IPS-18a (cell line): ENCODE data around the gene PAK1.
A peak's percentile ranks its signal among the peaks of the same experiment; 100 is the strongest.

ENCODE experiments used
- H3K27ac ChIP-seq: one replicate; pipeline ENCODE4 v1.5.1; 2013; ENCODE audit warnings: low read length
- H3K27me3 ChIP-seq: one replicate; pipeline ENCODE4 v1.6.1; 2013; ENCODE audit warnings: mild to moderate bottlenecking, low read length; ENCODE audit not compliant: control insufficient read depth, insufficient read depth
- H3K36me3 ChIP-seq: one replicate; pipeline ENCODE4 v1.6.1; 2013; ENCODE audit warnings: low read depth, low read length; ENCODE audit not compliant: control insufficient read depth
- H3K4me1 ChIP-seq: one replicate; pipeline ENCODE4 v1.6.1; 2013; ENCODE audit warnings: low read depth, low read length; ENCODE audit not compliant: control insufficient read depth
- H3K4me3 ChIP-seq: one replicate; pipeline ENCODE4 v1.5.1; 2013; ENCODE audit warnings: low read length
- H3K9ac ChIP-seq: one replicate; pipeline ENCODE4 v1.6.1; 2013; ENCODE audit warnings: mild to moderate bottlenecking, low read length, moderate library complexity
- H3K9me3 ChIP-seq: one replicate; pipeline ENCODE4 v1.6.1; 2013; ENCODE audit warnings: low read depth, low read length; ENCODE audit not compliant: control insufficient read depth

Gene PAK1

DNA sequence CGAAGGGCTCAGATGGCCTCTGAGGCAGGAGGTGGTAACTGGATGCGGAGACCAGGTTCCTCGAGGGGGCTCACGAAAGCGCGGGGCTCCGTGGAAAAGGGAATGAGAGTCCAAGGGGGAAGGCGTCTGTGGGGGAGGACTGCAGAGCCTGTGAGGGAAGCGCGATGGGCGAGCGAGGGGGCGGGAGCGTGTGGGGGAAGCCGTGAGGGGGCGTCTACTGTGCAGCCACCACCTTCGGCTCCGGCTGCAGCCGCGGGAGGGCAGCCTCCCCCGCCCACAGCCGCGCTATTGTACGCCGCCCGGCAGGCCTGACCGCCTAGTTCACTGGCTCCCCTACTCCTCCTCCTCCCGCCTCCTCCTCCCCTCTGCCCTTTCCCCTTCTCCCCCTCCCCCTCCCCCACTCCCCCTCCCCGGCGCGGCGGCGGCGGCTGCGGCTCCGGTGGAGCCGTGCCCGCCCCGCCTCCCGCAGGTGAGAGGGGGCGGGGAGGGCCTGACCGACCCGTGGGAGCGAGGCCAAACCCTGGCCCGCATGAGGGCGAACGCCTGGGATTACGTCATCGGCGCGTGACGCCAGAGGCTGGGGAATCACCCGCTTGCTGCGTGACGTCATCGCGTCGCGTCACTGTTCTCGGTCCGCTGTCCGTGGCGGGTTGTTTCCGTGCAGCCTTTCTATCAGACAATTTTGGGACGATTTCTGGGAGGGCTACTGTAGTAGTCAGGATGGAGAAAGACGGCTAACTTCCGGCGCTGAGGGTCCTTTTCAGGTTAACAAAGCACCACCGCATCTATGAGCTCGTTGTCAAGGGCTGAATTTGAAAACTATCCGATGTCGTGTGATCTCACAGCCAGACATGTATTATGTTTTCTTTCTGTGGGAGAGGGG, at the start of gene PAK1:
PAK1 (minus strand) TSS at position 294 of the 883 bp plus-strand sequence. CDS start 81,574 bp downstream, outside the sequence.
- Histone ChIP-seq H3K9me3 (no peaks in the 10 kb centered on the region), H3K9ac (peak within 1 kb of the TSS; percentile 82), H3K27ac (peak within 1 kb of the TSS; percentile 71), H3K4me1 (peaks cover 35% of the 10 kb centered on the region), H3K36me3 (no peaks in the 10 kb centered on the region), H3K4me3 (peak within 1 kb of the TSS; percentile 90), H3K27me3 (no peaks in the 10 kb centered on the region)

DNA sequence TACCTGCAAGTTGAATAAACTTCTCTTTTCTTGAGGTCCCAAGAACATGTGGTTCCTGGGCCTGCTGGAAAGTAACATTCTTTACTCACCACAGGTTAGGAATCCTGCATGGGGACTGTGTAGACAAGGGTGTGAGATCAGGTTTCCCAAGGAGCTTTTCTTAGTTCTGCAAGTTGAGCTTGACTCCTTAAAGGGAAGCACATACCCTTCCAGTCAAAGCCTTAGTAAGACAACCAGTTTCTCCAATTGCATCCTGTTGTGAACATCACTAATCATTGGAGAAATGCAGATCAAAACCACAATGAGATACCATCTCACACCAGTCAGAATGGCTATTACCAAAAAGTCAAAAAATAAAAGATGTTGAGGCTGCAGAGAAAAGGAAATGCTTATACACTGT, 48.3 kb upstream of the PAK1 start:
- Histone ChIP-seq H3K9ac (no peak overlapping the region), H3K27ac (no peak overlapping the region), H3K4me1 (peaks cover 13% of the 10 kb centered on the region), H3K9me3 (no peaks in the 10 kb centered on the region), H3K27me3 (no peaks in the 10 kb centered on the region), H3K4me3 (no peak overlapping the region), H3K36me3 (no peaks in the 10 kb centered on the region)

DNA sequence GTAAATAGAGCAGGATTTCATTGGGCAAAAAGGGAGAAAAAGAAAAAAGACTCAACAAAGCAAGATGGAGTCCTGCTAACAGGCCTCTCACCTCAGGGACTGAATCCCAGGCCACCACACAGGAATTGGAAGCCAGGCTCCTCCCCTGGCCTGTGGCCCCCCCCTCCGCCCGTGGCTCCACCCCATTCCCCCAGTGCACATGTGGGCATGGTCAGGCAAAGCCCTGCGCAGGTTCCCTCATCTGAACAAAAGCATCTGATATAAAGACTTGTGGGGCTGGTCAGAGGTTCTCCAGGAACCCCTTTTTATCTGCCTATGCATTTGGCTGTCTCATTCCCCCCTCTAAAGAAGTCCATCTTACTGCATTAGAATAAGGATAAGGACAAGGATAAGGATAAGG, 46.0 kb upstream of the PAK1 start:
- H3K27ac ChIP-seq = no peak overlapping the region
- no peaks in the 10 kb centered on the region for H3K36me3 ChIP-seq
- H3K4me1 ChIP-seq = peaks cover 4% of the 10 kb centered on the region
- no peaks in the 10 kb centered on the region for H3K9me3 ChIP-seq
- H3K27me3 ChIP-seq = no peaks in the 10 kb centered on the region
- no peak overlapping the region for H3K4me3 ChIP-seq
- no peak overlapping the region for H3K9ac ChIP-seq

DNA sequence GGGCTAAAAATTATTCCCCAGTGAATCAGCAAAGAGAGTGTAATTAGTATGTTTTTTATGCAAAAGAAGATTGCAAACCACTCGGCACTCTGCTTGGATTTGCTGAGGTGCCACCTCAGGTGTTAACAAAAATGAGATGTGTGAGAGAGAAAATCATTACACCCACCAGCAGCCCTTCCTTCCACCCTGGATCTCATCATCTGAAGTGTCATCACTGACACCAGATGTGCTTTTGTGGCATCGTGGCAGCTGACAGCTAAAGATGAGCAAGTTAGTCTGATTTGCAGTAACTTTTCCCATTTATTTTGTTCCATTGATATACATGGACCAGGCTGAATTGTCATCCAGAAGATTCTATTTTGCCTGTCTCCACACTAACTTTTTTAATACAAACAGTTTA, 44.6 kb upstream of the PAK1 start:
- Histone ChIP-seq H3K9me3 (no peaks in the 10 kb centered on the region), H3K27me3 (no peaks in the 10 kb centered on the region), H3K27ac (no peak overlapping the region), H3K36me3 (no peaks in the 10 kb centered on the region), H3K4me1 (no peaks in the 10 kb centered on the region), H3K9ac (no peak overlapping the region), H3K4me3 (no peak overlapping the region)

DNA sequence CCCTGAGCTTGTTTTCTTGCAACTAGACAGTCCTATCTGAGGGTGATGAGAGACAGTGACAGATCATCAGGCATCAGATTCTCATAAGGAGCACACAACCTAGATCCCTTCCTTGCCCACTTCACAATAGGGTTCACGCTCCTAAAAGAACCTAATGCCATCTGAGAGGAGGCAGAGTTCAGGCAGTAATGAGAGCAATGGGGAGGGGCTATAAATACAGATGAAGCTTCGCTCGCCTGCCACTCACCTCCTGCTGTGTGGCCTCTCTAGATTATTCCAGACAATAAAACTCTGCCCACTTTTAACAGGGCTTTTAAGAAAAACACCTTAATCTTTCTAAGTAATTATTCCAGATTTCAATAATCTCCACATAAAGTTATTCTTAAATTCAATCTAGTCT, 43.9 kb upstream of the PAK1 start:
- Histone ChIP-seq H3K9ac (no peak overlapping the region), H3K36me3 (no peaks in the 10 kb centered on the region), H3K27me3 (no peaks in the 10 kb centered on the region), H3K27ac (no peak overlapping the region), H3K9me3 (no peaks in the 10 kb centered on the region), H3K4me1 (no peaks in the 10 kb centered on the region), H3K4me3 (no peak overlapping the region)

DNA sequence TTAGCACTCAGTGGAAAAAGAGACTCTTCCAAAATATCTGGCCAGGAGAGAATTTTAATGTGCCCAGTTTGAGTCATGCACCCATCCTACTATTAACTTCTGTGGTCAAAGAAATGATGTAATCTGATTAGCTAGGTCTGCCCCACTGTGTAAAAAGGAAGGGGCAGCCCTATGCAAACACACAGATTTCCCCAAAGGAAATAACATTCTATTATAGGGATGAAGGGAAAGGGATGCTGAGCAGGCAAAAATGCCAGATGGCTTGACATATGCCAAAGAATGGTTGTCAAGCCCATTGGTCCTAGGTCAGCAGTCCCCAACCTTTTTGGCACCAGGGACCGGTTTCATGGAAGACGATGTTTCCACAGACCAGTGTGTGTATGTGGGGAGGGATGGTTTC, 43.3 kb upstream of the PAK1 start:
- peaks cover under 1% of the 10 kb centered on the region for H3K4me1 ChIP-seq
- no peaks in the 10 kb centered on the region for H3K9me3 ChIP-seq
- no peak overlapping the region for H3K27ac ChIP-seq
- H3K4me3 ChIP-seq = no peak overlapping the region
- H3K9ac ChIP-seq = no peak overlapping the region
- no peaks in the 10 kb centered on the region for H3K27me3 ChIP-seq
- H3K36me3 ChIP-seq = no peaks in the 10 kb centered on the region

DNA sequence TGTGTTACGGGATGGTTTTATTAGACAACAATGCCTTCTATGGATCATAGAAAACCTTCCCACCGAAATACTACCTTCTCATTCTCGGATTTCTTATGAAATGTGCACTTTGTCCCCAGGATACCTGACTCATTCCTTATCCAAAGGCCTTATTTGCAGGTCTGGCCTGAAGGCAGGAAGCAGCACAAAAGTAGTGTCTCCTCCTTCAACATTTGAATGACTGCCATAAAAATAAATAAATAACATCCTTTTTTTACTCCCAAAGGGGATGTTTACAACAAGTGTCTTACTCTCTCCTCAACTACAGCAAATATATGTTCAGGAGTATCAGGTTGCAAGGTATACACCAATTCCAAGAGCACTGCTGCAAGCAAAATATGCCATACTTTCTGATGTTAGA, 41.6 kb upstream of the PAK1 start:
- H3K9me3 ChIP-seq = no peaks in the 10 kb centered on the region
- H3K27ac ChIP-seq = no peak overlapping the region
- no peak overlapping the region for H3K9ac ChIP-seq
- H3K36me3 ChIP-seq = no peaks in the 10 kb centered on the region
- peaks cover 9% of the 10 kb centered on the region for H3K4me1 ChIP-seq
- H3K4me3 ChIP-seq = no peak overlapping the region
- H3K27me3 ChIP-seq = no peaks in the 10 kb centered on the region

DNA sequence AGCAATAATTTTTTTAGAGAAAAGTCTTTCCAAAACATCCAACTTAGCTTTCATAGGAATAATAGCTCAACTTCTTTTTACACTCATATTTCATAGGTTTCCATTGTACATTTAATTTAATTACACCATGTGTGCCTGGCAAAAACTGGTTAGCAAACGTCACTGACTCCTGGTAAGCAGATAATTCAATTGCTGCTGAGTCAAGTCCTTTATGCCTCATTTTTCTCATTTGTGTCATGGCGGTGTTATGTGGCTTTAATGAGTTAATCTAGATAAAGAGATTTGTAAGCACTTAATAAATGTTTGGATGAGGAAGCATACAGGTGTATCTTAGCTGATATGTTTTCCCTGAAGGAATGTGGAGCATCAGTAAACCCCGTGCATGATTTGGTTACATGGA, 41.2 kb upstream of the PAK1 start:
- Histone ChIP-seq H3K9me3 (no peaks in the 10 kb centered on the region), H3K9ac (no peak overlapping the region), H3K27ac (no peak overlapping the region), H3K36me3 (no peaks in the 10 kb centered on the region), H3K4me3 (no peak overlapping the region), H3K27me3 (no peaks in the 10 kb centered on the region), H3K4me1 (peaks cover 9% of the 10 kb centered on the region)

DNA sequence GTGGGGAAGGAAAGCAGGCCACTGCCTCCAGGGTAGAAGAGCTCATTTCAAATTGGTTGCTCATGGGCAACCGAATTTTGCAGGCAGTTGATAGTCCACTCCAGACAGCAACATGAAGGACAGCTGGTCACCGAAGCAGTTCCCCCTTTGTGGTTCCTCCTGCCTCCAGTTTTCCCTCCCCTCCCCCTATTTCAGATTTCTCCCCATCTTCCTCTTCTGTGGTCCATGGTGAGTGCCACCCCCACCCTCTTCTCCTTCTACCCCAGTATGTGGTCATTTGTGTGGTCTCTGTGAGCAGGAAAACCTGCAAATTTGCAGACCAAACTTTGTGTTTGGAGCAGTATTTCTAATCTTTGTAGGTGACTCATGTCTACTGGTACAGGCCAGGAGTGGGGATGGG, 38.2 kb upstream of the PAK1 start:
- Histone ChIP-seq H3K27ac (no peak overlapping the region), H3K4me1 (peaks cover 9% of the 10 kb centered on the region), H3K36me3 (no peaks in the 10 kb centered on the region), H3K27me3 (no peaks in the 10 kb centered on the region), H3K4me3 (no peak overlapping the region), H3K9ac (no peak overlapping the region), H3K9me3 (no peaks in the 10 kb centered on the region)

DNA sequence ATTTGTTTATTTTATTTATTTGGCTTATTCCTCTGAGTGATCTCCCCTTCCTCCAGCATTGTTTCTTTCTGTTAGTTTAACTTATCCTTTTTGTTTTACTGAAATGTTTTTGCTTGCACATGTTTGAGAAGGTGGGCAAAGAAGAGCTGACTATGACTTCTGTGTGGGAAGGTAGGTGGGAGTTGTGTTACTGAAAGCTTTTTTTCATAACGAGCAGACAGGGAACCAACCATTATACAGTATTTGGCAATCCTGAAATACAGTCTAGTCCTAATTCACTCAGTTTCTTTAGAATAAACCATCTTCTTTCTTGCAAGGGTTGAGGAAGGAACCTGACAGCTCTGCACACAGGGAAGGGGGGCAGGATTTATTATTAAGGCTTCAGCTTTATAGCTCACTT, 37.0 kb upstream of the PAK1 start:
- H3K9ac ChIP-seq = no peak overlapping the region
- no peaks in the 10 kb centered on the region for H3K36me3 ChIP-seq
- no peaks in the 10 kb centered on the region for H3K27me3 ChIP-seq
- H3K4me3 ChIP-seq = no peak overlapping the region
- no peaks in the 10 kb centered on the region for H3K9me3 ChIP-seq
- no peak overlapping the region for H3K27ac ChIP-seq
- peaks cover 9% of the 10 kb centered on the region for H3K4me1 ChIP-seq

DNA sequence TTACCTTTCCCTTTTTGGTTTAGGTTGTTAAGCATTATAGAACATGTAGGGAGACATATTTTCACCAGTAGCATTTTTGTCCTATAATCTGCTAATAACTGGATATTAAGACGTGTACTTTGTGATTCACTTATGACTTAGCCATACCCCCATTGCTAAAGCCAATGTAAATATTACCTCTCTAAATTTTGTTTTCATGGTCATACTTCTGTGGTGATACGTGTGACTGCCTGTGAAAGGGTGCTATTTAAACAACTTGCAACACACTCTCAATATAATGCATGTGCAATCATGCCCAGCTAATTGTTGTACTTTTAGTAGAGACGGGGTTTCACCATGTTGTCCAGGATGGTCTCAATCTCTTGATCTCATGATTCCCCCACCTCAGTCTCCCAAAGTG, 36.2 kb upstream of the PAK1 start:
- Histone ChIP-seq H3K9ac (no peak overlapping the region), H3K4me1 (peaks cover 9% of the 10 kb centered on the region), H3K36me3 (no peaks in the 10 kb centered on the region), H3K9me3 (no peaks in the 10 kb centered on the region), H3K27ac (no peak overlapping the region), H3K27me3 (no peaks in the 10 kb centered on the region), H3K4me3 (no peak overlapping the region)

DNA sequence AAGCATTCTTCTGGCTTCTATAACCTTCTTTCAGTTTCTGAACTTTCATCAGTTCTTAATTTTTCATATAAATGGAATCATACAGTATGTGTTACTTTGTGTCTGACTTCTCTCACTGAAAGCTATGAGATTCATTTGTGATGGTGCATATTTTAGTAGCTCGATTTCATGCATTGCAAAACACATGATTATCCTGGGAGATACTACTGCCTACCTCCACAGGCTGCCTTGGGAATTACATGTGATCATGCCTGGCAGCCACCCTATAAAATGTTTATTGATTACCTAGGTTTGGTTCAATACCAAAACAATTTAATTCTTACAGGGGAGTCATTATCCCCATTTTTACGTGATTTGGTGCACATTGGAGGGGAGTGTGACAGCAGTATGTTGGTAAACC, 34.1 kb upstream of the PAK1 start:
- no peak overlapping the region for H3K4me3 ChIP-seq
- H3K4me1 ChIP-seq = peaks cover 9% of the 10 kb centered on the region
- H3K9ac ChIP-seq = no peak overlapping the region
- H3K36me3 ChIP-seq = no peaks in the 10 kb centered on the region
- H3K9me3 ChIP-seq = no peaks in the 10 kb centered on the region
- H3K27ac ChIP-seq = no peak overlapping the region
- H3K27me3 ChIP-seq = no peaks in the 10 kb centered on the region
